H9 (cell line): Measurements from ENCODE around the gene AGA. TPM values are rescaled to one million over a fixed set of nuclear protein-coding genes. Genes with fewer than 3 reads are reported as not detected.

ENCODE experiments used
- DNase-seq: peaks from one replicate; pipeline ENCODE4 v3.0.0-alpha.2; 2017
- H2AFZ ChIP-seq: one replicate; pipeline ENCODE4 v1.6.1; 2013; ENCODE audit warnings: mild to moderate bottlenecking, low read length, control low read depth, moderate library complexity
- H2AK5ac ChIP-seq: 2 replicates; pipeline ENCODE4 v1.6.1; 2013; ENCODE audit warnings: low read length, control low read depth, mixed read lengths; ENCODE audit not compliant: insufficient read length
- H2BK120ac ChIP-seq: one replicate; pipeline ENCODE4 v1.6.1; 2013; ENCODE audit warnings: low read depth, mild to moderate bottlenecking, low read length, control low read depth, inconsistent platforms; ENCODE audit not compliant: poor library complexity, severe bottlenecking
- H2BK12ac ChIP-seq: 2 replicates; pipeline ENCODE4 v1.6.1; 2013; ENCODE audit warnings: low read length, control low read depth, mixed read lengths, low read depth; ENCODE audit not compliant: insufficient read length
- H2BK15ac ChIP-seq: 2 replicates; pipeline ENCODE4 v1.6.1; 2013; ENCODE audit warnings: low read depth, low read length, control low read depth
- H2BK20ac ChIP-seq: one replicate; pipeline ENCODE4 v1.6.1; 2013; ENCODE audit warnings: low read depth, mild to moderate bottlenecking, low read length, control low read depth, inconsistent platforms; ENCODE audit not compliant: poor library complexity, severe bottlenecking
- H2BK5ac ChIP-seq: 2 replicates; pipeline ENCODE4 v1.6.1; 2013; ENCODE audit warnings: low read length, control low read depth, mixed read lengths; ENCODE audit not compliant: insufficient read length
- H3K14ac ChIP-seq: 2 replicates; pipeline ENCODE4 v1.6.1; 2013; ENCODE audit warnings: low read length, control low read depth; ENCODE audit not compliant: insufficient read depth
- H3K18ac ChIP-seq: 2 replicates; pipeline ENCODE4 v1.6.1; 2013; ENCODE audit warnings: low read depth, mild to moderate bottlenecking, mixed read lengths, low read length, control low read depth; ENCODE audit not compliant: insufficient read length
- H3K23ac ChIP-seq: 2 replicates; pipeline ENCODE4 v1.6.1; 2013; ENCODE audit warnings: low read length, control low read depth, mixed read lengths, low read depth; ENCODE audit not compliant: insufficient read length
- H3K23me2 ChIP-seq: 2 replicates; pipeline ENCODE4 v1.6.1; 2013; ENCODE audit warnings: low read depth, mild to moderate bottlenecking, mixed read lengths, low read length, control low read depth; ENCODE audit not compliant: insufficient read length, poor library complexity, severe bottlenecking
- H3K27ac ChIP-seq: 2 replicates; pipeline ENCODE4 v1.5.1; 2013; ENCODE audit warnings: low read length, control low read depth, mixed read lengths, low read depth; ENCODE audit not compliant: insufficient read length
- H3K27me3 ChIP-seq: 2 replicates; pipeline ENCODE4 v1.6.1; 2013; ENCODE audit warnings: low read length, control low read depth, inconsistent platforms; ENCODE audit not compliant: insufficient read depth
- H3K4ac ChIP-seq: 2 replicates; pipeline ENCODE4 v1.6.1; 2013; ENCODE audit warnings: low read depth, mild to moderate bottlenecking, control low read depth, inconsistent platforms, low read length, moderate library complexity
- H3K4me1 ChIP-seq: 2 replicates; pipeline ENCODE4 v1.6.1; 2013; ENCODE audit warnings: low read length, control low read depth, inconsistent platforms; ENCODE audit not compliant: insufficient read depth
- H3K4me2 ChIP-seq: 2 replicates; pipeline ENCODE4 v1.6.1; 2013; ENCODE audit warnings: low read length, control low read depth, mixed read lengths; ENCODE audit not compliant: insufficient read length, insufficient read depth
- H3K56ac ChIP-seq: 2 replicates; pipeline ENCODE4 v1.6.1; 2013; ENCODE audit warnings: low read depth, mild to moderate bottlenecking, mixed read lengths, low read length, control low read depth; ENCODE audit not compliant: insufficient read length
- H3K79me1 ChIP-seq: 2 replicates; pipeline ENCODE4 v1.6.1; 2013; ENCODE audit warnings: low read depth, mild to moderate bottlenecking, moderate library complexity, low read length, control low read depth, inconsistent platforms; ENCODE audit not compliant: insufficient read depth, poor library complexity, severe bottlenecking
- H3K79me2 ChIP-seq: 2 replicates; pipeline ENCODE4 v1.6.1; 2013; ENCODE audit warnings: low read length, control low read depth, inconsistent platforms; ENCODE audit not compliant: insufficient read depth
- H3K9ac ChIP-seq: 2 replicates; pipeline ENCODE4 v1.6.1; 2013; ENCODE audit warnings: low read length, control low read depth, mixed read lengths; ENCODE audit not compliant: insufficient read length; ENCODE audit errors: extremely low read depth
- H3K9me3 ChIP-seq: one replicate; pipeline ENCODE4 v1.6.1; 2013; ENCODE audit warnings: low read depth, low read length, inconsistent platforms; ENCODE audit not compliant: control insufficient read depth
- H3T11ph ChIP-seq: one replicate; pipeline ENCODE4 v1.6.1; 2013; ENCODE audit warnings: mild to moderate bottlenecking, low read length, control low read depth, inconsistent platforms
- H4K20me1 ChIP-seq: one replicate; pipeline ENCODE4 v1.6.1; 2013; ENCODE audit not compliant: control insufficient read depth, insufficient read length, insufficient read depth
- H4K5ac ChIP-seq: 2 replicates; pipeline ENCODE4 v1.6.1; 2013; ENCODE audit warnings: low read depth, mild to moderate bottlenecking, mixed read lengths, low read length, control low read depth; ENCODE audit not compliant: insufficient read length
- H4K8ac ChIP-seq: replicated peaks from 2 replicates; pipeline ENCODE4 v1.6.1; 2013; ENCODE audit warnings: low read length, control low read depth, mixed read lengths, low read depth; ENCODE audit not compliant: insufficient read length
- H4K91ac ChIP-seq: 2 replicates; pipeline ENCODE4 v1.6.1; 2013; ENCODE audit warnings: low read depth, mild to moderate bottlenecking, moderate library complexity, mixed read lengths, low read length, control low read depth; ENCODE audit not compliant: insufficient read length
- H3K27ac Mint-ChIP-seq, 3 experiments: 2 replicates in 2 of 3; 3 replicates in 1 of 3; pipeline ENCODE4 v1.8.0; 2020 to 2021; ENCODE audit warnings: mixed read lengths in 3 of 3, mild to moderate bottlenecking in 1 of 3, moderate library complexity in 1 of 3
- H3K27me3 Mint-ChIP-seq: 2 replicates; pipeline ENCODE4 v1.8.0; 2021; ENCODE audit warnings: low read depth, mild to moderate bottlenecking, moderate library complexity, mixed read lengths
- H3K36me3 Mint-ChIP-seq, 3 experiments: 2 replicates in 2 of 3; 3 replicates in 1 of 3; pipeline ENCODE4 v1.8.0; 2020 to 2021; ENCODE audit warnings: low read depth in 3 of 3, mixed read lengths in 3 of 3; ENCODE audit not compliant: insufficient read depth in 1 of 3
- H3K4me1 Mint-ChIP-seq, 2 experiments: 2 replicates each; pipeline ENCODE4 v1.8.0; 2020; ENCODE audit warnings: mixed read lengths in 2 of 2
- H3K4me3 Mint-ChIP-seq, 2 experiments: 2 replicates in 1 of 2; 3 replicates in 1 of 2; pipeline ENCODE4 v1.8.0; 2020 to 2021; ENCODE audit warnings: mild to moderate bottlenecking in 2 of 2, mixed read lengths in 2 of 2, moderate library complexity in 1 of 2
- H3K9me3 Mint-ChIP-seq, 2 experiments: 2 replicates in 1 of 2; 3 replicates in 1 of 2; pipeline ENCODE4 v1.8.0; 2020; ENCODE audit warnings: mild to moderate bottlenecking in 2 of 2, mixed read lengths in 2 of 2, moderate library complexity in 1 of 2
- WGBS: extraction: QIAGEN DNeasy Blood & Tissue Kit; methylation state at CpG from one replicate; pipeline ENCODE4 v1.1.7; 2013; ENCODE audit warnings: missing lambda C conversion rate, low lambda C conversion rate, mixed read lengths; ENCODE audit not compliant: insufficient read length; ENCODE audit errors: extremely low coverage; 5-methylcytosine and 5-hydroxymethylcytosine counted together
- total RNA-seq: library from RNA; stranded (reverse); gene quantifications from 2 replicates; pipeline ENCODE4 v1.2.1, GENCODE V29; 2021
- TF ChIP-seq, protein P1 (sequence below): fragments of 200-600 bp; sonication (generic); conservative IDR thresholded peaks from 3 replicates; pipeline ENCODE4 v1.8.0; 2021; ENCODE audit warnings: antibody characterized with exemption, mild to moderate bottlenecking

Gene AGA
- total RNA-seq, 1 experiment from 2014 or later = 10.0 TPM

DNA sequence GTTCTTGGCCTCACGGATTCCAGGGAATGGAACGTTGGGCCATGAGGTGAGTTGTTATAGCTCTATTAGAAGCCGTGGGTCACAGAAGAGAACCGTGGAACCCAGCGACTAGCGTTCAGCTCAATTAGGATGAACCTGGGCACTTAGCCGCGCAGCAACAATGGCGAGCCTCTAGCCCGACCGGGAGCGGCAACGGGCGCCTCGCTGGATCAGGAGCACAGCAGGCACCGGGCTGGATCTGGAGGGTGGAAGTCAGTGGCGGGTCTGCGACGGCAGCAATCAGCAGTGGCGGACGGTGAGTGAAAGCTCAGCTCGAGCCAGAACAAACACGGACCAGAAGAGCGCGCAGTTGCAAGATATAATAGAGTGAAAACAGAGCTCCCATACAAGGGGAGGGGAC is 34.2 kb downstream of the AGA start:
- no peak overlapping the region; the same call in 1 of the 2 replicates for H3K14ac ChIP-seq
- no peak overlapping the region for H3K23ac ChIP-seq
- no peak overlapping the region for H4K91ac ChIP-seq
- H4K8ac ChIP-seq = no peak overlapping the region
- H3K27ac Mint-ChIP-seq = peak overlapping the region in 1 of 3 experiments; percentile 85; a peak in 1 of 7 replicates
- no peak overlapping the region for H2AK5ac ChIP-seq
- no peak overlapping the region for H3K56ac ChIP-seq
- H2BK12ac ChIP-seq = no peak overlapping the region
- no peaks in the 10 kb centered on the region for H3K27me3 Mint-ChIP-seq
- H2BK5ac ChIP-seq = no peak overlapping the region
- no peak overlapping the region for H2BK120ac ChIP-seq
- H3K36me3 Mint-ChIP-seq = peaks cover 0 to 5% (median 0%) of the 10 kb centered on the region in 3 experiments; a peak in 3 of 7 replicates
- no peaks in the 10 kb centered on the region for H3K23me2 ChIP-seq
- no peaks in the 10 kb centered on the region for H3K4me1 ChIP-seq
- no peak for DNase-seq
- no peak overlapping the region for H3K4ac ChIP-seq
- no peak overlapping the region for H2BK15ac ChIP-seq
- no peaks in the 10 kb centered on the region for H3K79me2 ChIP-seq
- no peak overlapping the region for H2AFZ ChIP-seq
- H3K18ac ChIP-seq = no peak overlapping the region
- H2BK20ac ChIP-seq = no peak overlapping the region
- H3K79me1 ChIP-seq = no peaks in the 10 kb centered on the region
- H3K9ac ChIP-seq = no peak overlapping the region
- no peak overlapping the region for H3K27ac ChIP-seq
- no peak overlapping the region for H3T11ph ChIP-seq
- no peaks in the 10 kb centered on the region for H4K20me1 ChIP-seq
- TF ChIP-seq, protein P1, sequence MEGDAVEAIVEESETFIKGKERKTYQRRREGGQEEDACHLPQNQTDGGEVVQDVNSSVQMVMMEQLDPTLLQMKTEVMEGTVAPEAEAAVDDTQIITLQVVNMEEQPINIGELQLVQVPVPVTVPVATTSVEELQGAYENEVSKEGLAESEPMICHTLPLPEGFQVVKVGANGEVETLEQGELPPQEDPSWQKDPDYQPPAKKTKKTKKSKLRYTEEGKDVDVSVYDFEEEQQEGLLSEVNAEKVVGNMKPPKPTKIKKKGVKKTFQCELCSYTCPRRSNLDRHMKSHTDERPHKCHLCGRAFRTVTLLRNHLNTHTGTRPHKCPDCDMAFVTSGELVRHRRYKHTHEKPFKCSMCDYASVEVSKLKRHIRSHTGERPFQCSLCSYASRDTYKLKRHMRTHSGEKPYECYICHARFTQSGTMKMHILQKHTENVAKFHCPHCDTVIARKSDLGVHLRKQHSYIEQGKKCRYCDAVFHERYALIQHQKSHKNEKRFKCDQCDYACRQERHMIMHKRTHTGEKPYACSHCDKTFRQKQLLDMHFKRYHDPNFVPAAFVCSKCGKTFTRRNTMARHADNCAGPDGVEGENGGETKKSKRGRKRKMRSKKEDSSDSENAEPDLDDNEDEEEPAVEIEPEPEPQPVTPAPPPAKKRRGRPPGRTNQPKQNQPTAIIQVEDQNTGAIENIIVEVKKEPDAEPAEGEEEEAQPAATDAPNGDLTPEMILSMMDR = no peak
- H3K9me3 ChIP-seq = no peaks in the 10 kb centered on the region
- no peak overlapping the region for H3K4me3 Mint-ChIP-seq
- H3K27me3 ChIP-seq = no peaks in the 10 kb centered on the region
- no peak overlapping the region for H3K4me2 ChIP-seq
- no peak overlapping the region for H4K5ac ChIP-seq
- peaks cover 9 to 10% of the 10 kb centered on the region in 2 experiments for H3K4me1 Mint-ChIP-seq
- no peaks in the 10 kb centered on the region; a peak in 1 of 5 replicates for H3K9me3 Mint-ChIP-seq
- no CpG with 5 or more reads among the region's 25 CpGs for WGBS
